Neural progenitor cell (in vitro differentiated cells): Measurements from ENCODE around the gene OPCML. TPM values are rescaled to one million over a fixed set of nuclear protein-coding genes. Genes with fewer than 3 reads are reported as not detected.

Source experiments
- DNase-seq: peaks from one replicate; pipeline ENCODE4 v3.0.0-alpha.2; 2016; ENCODE audit warnings: low spot score
- H2AFZ ChIP-seq: fragments of 200-600 bp; sonication (generic); replicated peaks from 2 replicates; pipeline ENCODE4 v1.6.1; 2016; ENCODE audit warnings: antibody characterized with exemption
- H3F3A ChIP-seq: fragments of 200-600 bp; sonication (generic); 2 replicates; pipeline ENCODE4 v1.6.1; 2016; ENCODE audit warnings: antibody characterized with exemption, low read depth
- H3K27ac ChIP-seq: fragments of 200-600 bp; sonication (generic); 2 replicates; pipeline ENCODE4 v1.5.1; 2016; ENCODE audit warnings: mild to moderate bottlenecking
- H3K27me3 ChIP-seq: fragments of 200-600 bp; sonication (generic); 2 replicates; pipeline ENCODE4 v1.6.1; 2016; ENCODE audit warnings: mild to moderate bottlenecking, moderate library complexity
- H3K36me3 ChIP-seq: fragments of 200-600 bp; sonication (generic); 2 replicates; pipeline ENCODE4 v1.5.1; 2016
- H3K4me1 ChIP-seq: fragments of 200-600 bp; sonication (generic); 2 replicates; pipeline ENCODE4 v1.6.1; 2016; ENCODE audit warnings: mixed run types
- H3K4me2 ChIP-seq: fragments of 200-600 bp; sonication (generic); 2 replicates; pipeline ENCODE4 v1.6.1; 2016
- H3K4me3 ChIP-seq: fragments of 200-600 bp; sonication (generic); 2 replicates; pipeline ENCODE4 v1.5.1; 2016
- H3K79me2 ChIP-seq: fragments of 200-600 bp; sonication (generic); 2 replicates; pipeline ENCODE4 v1.6.1; 2016; ENCODE audit warnings: low read depth
- H3K9ac ChIP-seq: fragments of 200-600 bp; sonication (generic); 2 replicates; pipeline ENCODE4 v1.6.1; 2016
- H3K9me3 ChIP-seq: fragments of 200-600 bp; sonication (generic); 2 replicates; pipeline ENCODE4 v1.5.1; 2016; ENCODE audit warnings: low read depth
- H4K20me1 ChIP-seq: fragments of 200-600 bp; sonication (generic); 2 replicates; pipeline ENCODE4 v1.6.1; 2016; ENCODE audit warnings: low read depth
- H3K27ac Mint-ChIP-seq: 3 replicates; pipeline ENCODE4 v1.8.0; 2021; ENCODE audit warnings: mixed read lengths
- H3K27me3 Mint-ChIP-seq: 2 replicates; pipeline ENCODE4 v1.8.0; 2022; ENCODE audit warnings: low read depth, mild to moderate bottlenecking, inconsistent platforms, moderate library complexity, mixed read lengths; ENCODE audit not compliant: insufficient read depth
- H3K36me3 Mint-ChIP-seq: 3 replicates; pipeline ENCODE4 v1.8.0; 2021; ENCODE audit warnings: mixed read lengths
- H3K4me1 Mint-ChIP-seq: 3 replicates; pipeline ENCODE4 v1.8.0; 2021; ENCODE audit warnings: mixed read lengths
- H3K4me3 Mint-ChIP-seq: 3 replicates; pipeline ENCODE4 v1.8.0; 2021; ENCODE audit warnings: mild to moderate bottlenecking, moderate library complexity, mixed read lengths
- H3K9me3 Mint-ChIP-seq: 3 replicates; pipeline ENCODE4 v1.8.0; 2020; ENCODE audit warnings: mixed read lengths
- CTCF ChIP-seq: fragments of 200-600 bp; sonication (generic); IDR thresholded peaks from 2 replicates; pipeline ENCODE4 v1.5.1; 2017; ENCODE audit warnings: antibody characterized with exemption, mild to moderate bottlenecking
- EZH2 ChIP-seq: fragments of 200-600 bp; sonication (generic); IDR thresholded peaks from 2 replicates; pipeline ENCODE4 v1.6.1; 2017; ENCODE audit warnings: antibody characterized with exemption, mild to moderate bottlenecking, moderate library complexity
- EZH2phosphoT487 ChIP-seq: fragments of 200-600 bp; sonication (generic); IDR thresholded peaks from 2 replicates; pipeline ENCODE4 v1.6.1; 2017; ENCODE audit warnings: antibody characterized with exemption
- total RNA-seq: library from RNA; depleted of rRNA; stranded (reverse); fragments of >200 nt; gene quantifications from 2 replicates; pipeline ENCODE4 v1.2.3, GENCODE V29; 2015; ENCODE audit warnings: low replicate concordance

Gene OPCML
- total RNA-seq, 1 donor from 2014 or later, result 0.02 TPM

GRCh38 chr11:132453406-132453805, 1078.9 kb downstream of the OPCML start:
- no peaks in the 10 kb centered on the region for H3K9me3 Mint-ChIP-seq
- DNase-seq, result no peak
- Histone ChIP-seq H3K4me1 (peaks cover 18% of the 10 kb centered on the region), H3K79me2 (no peaks in the 10 kb centered on the region), H3K9ac (no peak overlapping the region), H3K27me3 (no peaks in the 10 kb centered on the region), H4K20me1 (no peaks in the 10 kb centered on the region), H3K4me3 (no peak overlapping the region), H3K9me3 (no peaks in the 10 kb centered on the region), H3F3A (no peaks in the 10 kb centered on the region), H3K4me2 (no peak overlapping the region), H2AFZ (no peak overlapping the region), H3K27ac (no peak overlapping the region), H3K36me3 (no peaks in the 10 kb centered on the region)
- H3K4me1 Mint-ChIP-seq, result peaks cover 61% of the 10 kb centered on the region
- no peak overlapping the region for H3K4me3 Mint-ChIP-seq
- H3K36me3 Mint-ChIP-seq, result no peaks in the 10 kb centered on the region
- TF ChIP-seq EZH2phosphoT487, result no peak
- H3K27me3 Mint-ChIP-seq, result no peaks in the 10 kb centered on the region
- no peak overlapping the region for H3K27ac Mint-ChIP-seq

- Mint-ChIP-seq H3K36me3 (no peaks in the 10 kb centered on the region), H3K4me1 (peaks cover 61% of the 10 kb centered on the region), H3K27me3 (peaks cover 2% of the 10 kb centered on the region), H3K9me3 (no peaks in the 10 kb centered on the region), H3K4me3 (no peak overlapping the region), H3K27ac (no peak overlapping the region)
- Histone ChIP-seq H3K4me2 (no peak overlapping the region), H3K27ac (no peak overlapping the region), H3K4me1 (peaks cover 18% of the 10 kb centered on the region), H3K4me3 (no peak overlapping the region), H3K36me3 (no peaks in the 10 kb centered on the region), H3K9ac (no peak overlapping the region), H3K79me2 (no peaks in the 10 kb centered on the region), H4K20me1 (no peaks in the 10 kb centered on the region), H3K27me3 (no peaks in the 10 kb centered on the region), H3F3A (no peaks in the 10 kb centered on the region), H2AFZ (no peak overlapping the region), H3K9me3 (no peaks in the 10 kb centered on the region)
- DNase-seq, result no peak
- no peak for TF ChIP-seq EZH2phosphoT487
- no peak for TF ChIP-seq CTCF
These were observed 1079.7 kb downstream of the OPCML start for GRCh38 chr11:132452616-132453015.

GRCh38 chr11:132451942-132452601, 1080.2 kb downstream of the OPCML start:
- H3K9me3 ChIP-seq, result no peaks in the 10 kb centered on the region
- H2AFZ ChIP-seq, result no peak overlapping the region
- H3F3A ChIP-seq, result no peaks in the 10 kb centered on the region
- peak; percentile 39 for DNase-seq
- Mint-ChIP-seq H3K4me3 (peak overlapping the region; percentile 56), H3K36me3 (no peaks in the 10 kb centered on the region), H3K27me3 (peaks cover 2% of the 10 kb centered on the region), H3K4me1 (peaks cover 56% of the 10 kb centered on the region), H3K9me3 (no peaks in the 10 kb centered on the region), H3K27ac (peak overlapping the region; percentile 61)
- peaks cover 16% of the 10 kb centered on the region for H3K4me1 ChIP-seq
- H3K36me3 ChIP-seq, result no peaks in the 10 kb centered on the region
- peak overlapping the region; percentile 3 for H3K4me2 ChIP-seq
- H4K20me1 ChIP-seq, result no peaks in the 10 kb centered on the region
- no peaks in the 10 kb centered on the region for H3K79me2 ChIP-seq
- H3K27ac ChIP-seq, result no peak overlapping the region
- no peak for TF ChIP-seq CTCF
- TF ChIP-seq EZH2, result no peak
- TF ChIP-seq EZH2phosphoT487, result no peak
- H3K9ac ChIP-seq, result no peak overlapping the region
- no peaks in the 10 kb centered on the region for H3K27me3 ChIP-seq
- no peak overlapping the region for H3K4me3 ChIP-seq

GRCh38 chr11:132450631-132451030, 1081.7 kb downstream of the OPCML start:
- Histone ChIP-seq H3K27ac (no peak overlapping the region), H3K9ac (no peak overlapping the region), H3F3A (no peaks in the 10 kb centered on the region), H3K4me3 (no peak overlapping the region), H3K9me3 (no peaks in the 10 kb centered on the region), H3K79me2 (no peaks in the 10 kb centered on the region), H2AFZ (no peak overlapping the region), H3K36me3 (no peaks in the 10 kb centered on the region), H4K20me1 (no peaks in the 10 kb centered on the region), H3K27me3 (no peaks in the 10 kb centered on the region), H3K4me2 (no peak overlapping the region), H3K4me1 (peaks cover 11% of the 10 kb centered on the region)
- H3K9me3 Mint-ChIP-seq, result no peaks in the 10 kb centered on the region
- H3K4me1 Mint-ChIP-seq, result peaks cover 44% of the 10 kb centered on the region
- TF ChIP-seq EZH2 (no peak), EZH2phosphoT487 (no peak), CTCF (no peak)
- H3K27me3 Mint-ChIP-seq, result peaks cover 2% of the 10 kb centered on the region
- no peaks in the 10 kb centered on the region for H3K36me3 Mint-ChIP-seq
- peak overlapping the region; percentile 41 for H3K27ac Mint-ChIP-seq
- no peak overlapping the region for H3K4me3 Mint-ChIP-seq
- no peak for DNase-seq
